Natural killer cell (primary cell): ENCODE data around the gene DDR1. TPM values are rescaled to one million over a fixed set of nuclear protein-coding genes. Genes with fewer than 3 reads are reported as not detected.

Experiments used
- ATAC-seq, 3 donors: fragments of 150-1000 bp in 2 of 3; fragments of 200-7000 bp in 1 of 3; cut with Tn5 transposase; 1 replicate in 1 of 3; 2 replicates in 2 of 3; pipeline ENCODE4 v1.10.0; 2021; ENCODE audit warnings: mild to moderate bottlenecking in 2 of 3, moderate library complexity in 2 of 3
- DNase-seq, 2 donors: peaks; one replicate each; pipeline versions ENCODE4 v3.0.0 to v3.0.0-alpha.2; 2013 to 2021; ENCODE audit warnings: mixed read lengths in 1 of 2
- H3K27ac ChIP-seq: one replicate; pipeline ENCODE4 v1.5.1; 2013; ENCODE audit warnings: mild to moderate bottlenecking, low read length
- H3K27me3 ChIP-seq: one replicate; pipeline ENCODE4 v1.6.1; 2013; ENCODE audit warnings: low read length; ENCODE audit not compliant: control insufficient read depth, insufficient read depth
- H3K36me3 ChIP-seq: one replicate; pipeline ENCODE4 v1.6.1; 2013; ENCODE audit warnings: low read length; ENCODE audit not compliant: control insufficient read depth, insufficient read depth
- H3K4me1 ChIP-seq: one replicate; pipeline ENCODE4 v1.6.1; 2013; ENCODE audit warnings: low read length; ENCODE audit not compliant: control insufficient read depth, insufficient read depth
- H3K4me3 ChIP-seq: one replicate; pipeline ENCODE4 v1.5.1; 2013; ENCODE audit warnings: low read length
- H3K9me3 ChIP-seq: one replicate; pipeline ENCODE4 v1.6.1; 2013; ENCODE audit warnings: low read length; ENCODE audit not compliant: control insufficient read depth, insufficient read depth
- H3K27ac Mint-ChIP-seq, 2 donors: one replicate each; pipeline ENCODE4 v1.8.0; 2022; ENCODE audit warnings: mild to moderate bottlenecking in 2 of 2, mixed read lengths in 2 of 2, moderate library complexity in 1 of 2
- H3K27me3 Mint-ChIP-seq, 2 donors: one replicate each; pipeline ENCODE4 v1.8.0; 2022; ENCODE audit warnings: low read depth in 2 of 2, mixed read lengths in 2 of 2
- H3K36me3 Mint-ChIP-seq: one replicate; pipeline ENCODE4 v1.8.0; 2022; ENCODE audit warnings: mixed read lengths
- H3K4me1 Mint-ChIP-seq, 2 donors: one replicate each; pipeline ENCODE4 v1.8.0; 2022; ENCODE audit warnings: mixed read lengths in 2 of 2
- H3K4me3 Mint-ChIP-seq: one replicate; pipeline ENCODE4 v1.8.0; 2022; ENCODE audit warnings: mild to moderate bottlenecking, moderate library complexity, mixed read lengths
- H3K9me3 Mint-ChIP-seq, 2 donors: one replicate each; pipeline ENCODE4 v1.8.0; 2022; ENCODE audit warnings: mixed read lengths in 2 of 2
- CTCF ChIP-seq: fragments of 200-600 bp; IDR thresholded peaks from one replicate; pipeline ENCODE4 v1.8.0; 2022; ENCODE audit warnings: antibody characterized with exemption
- WGBS: methylation state at CpG from one replicate; pipeline ENCODE4 v1.1.7; 2013; ENCODE audit warnings: missing lambda C conversion rate; ENCODE audit not compliant: insufficient coverage; 5-methylcytosine and 5-hydroxymethylcytosine counted together
- intact Hi-C: fragments of 100-400 bp; cut with micrococcal nuclease; formaldehyde crosslinking; loops from one replicate; pipeline ENCODE4 v1.14.2; 2022
- total RNA-seq, 4 donors: library from RNA; stranded (reverse); fragments of 120-200 nt in 1 of 4; gene quantifications; one replicate each; pipeline versions ENCODE4 v1.2.3 to v1.2.4, GENCODE V29; 2013 to 2022

DDR1 gene
- total RNA-seq, 3 donors from 2014 or later (not counting 1 experiment from before 2014, with no cell fraction given), result 2.6 to 7.4 (median 5.2) TPM

- TF ChIP-seq CTCF, result no peak
- Mint-ChIP-seq H3K9me3 (no peaks in the 10 kb centered on the region), H3K27me3 (no peaks in the 10 kb centered on the region), H3K27ac (peak overlapping the region; percentile 73 to 85), H3K4me3 (peak overlapping the region; percentile 93), H3K4me1 (peaks cover 16 to 33% of the 10 kb centered on the region in 2 donors), H3K36me3 (peaks cover 6% of the 10 kb centered on the region)
- 68% methylated on average over 17 of the region's 17 CpGs for WGBS
- intact Hi-C loops, result loop anchor here (10.0 kb wide), 1 partner anchor 170 kb away; no protein-coding TSS in a partner anchor
- Histone ChIP-seq H3K27ac (no peak overlapping the region), H3K4me1 (peaks cover 14% of the 10 kb centered on the region), H3K27me3 (no peaks in the 10 kb centered on the region), H3K9me3 (no peaks in the 10 kb centered on the region), H3K4me3 (peak overlapping the region; percentile 65), H3K36me3 (peaks cover 30% of the 10 kb centered on the region)
- peak in 1 of 2 donors; percentile 14 for DNase-seq
- no peak for ATAC-seq
Observed at GRCh38 chr6:30914854-30915590, 30.7 kb downstream of the DDR1 start.

- ATAC-seq, result no peak
- Histone ChIP-seq H3K9me3 (no peaks in the 10 kb centered on the region), H3K27me3 (no peaks in the 10 kb centered on the region), H3K36me3 (peaks cover 33% of the 10 kb centered on the region), H3K4me1 (peaks cover 14% of the 10 kb centered on the region), H3K4me3 (no peak overlapping the region), H3K27ac (no peak overlapping the region)
- DNase-seq, result peak in 1 of 2 donors; percentile 62
- intact Hi-C loops, result loop anchor here (10.0 kb wide), 1 partner anchor 169 kb away; no protein-coding TSS in a partner anchor
- 37% methylated on average over 5 of the region's 5 CpGs for WGBS
- Mint-ChIP-seq H3K9me3 (no peaks in the 10 kb centered on the region), H3K4me1 (peaks cover 16 to 33% of the 10 kb centered on the region in 2 donors), H3K4me3 (peak overlapping the region; percentile 93), H3K36me3 (peaks cover 6% of the 10 kb centered on the region), H3K27me3 (no peaks in the 10 kb centered on the region), H3K27ac (peak overlapping the region; percentile 3 to 41)
- TF ChIP-seq CTCF, result peak; percentile 17
Observed at GRCh38 chr6:30915591-30915946, 31.2 kb downstream of the DDR1 start.

GRCh38 chr6:30917041-30917440 lies 32.7 kb downstream of the DDR1 start:
- H3K4me3 Mint-ChIP-seq, result no peak overlapping the region
- no peak for ATAC-seq
- peaks cover 37% of the 10 kb centered on the region for H3K36me3 ChIP-seq
- intact Hi-C loops, result loop anchor here (10.0 kb wide), 1 partner anchor 168 kb away; no protein-coding TSS in a partner anchor
- no peaks in the 10 kb centered on the region for H3K27me3 ChIP-seq
- H3K27me3 Mint-ChIP-seq, result no peaks in the 10 kb centered on the region
- DNase-seq, result no peak
- no peak overlapping the region for H3K4me3 ChIP-seq
- peaks cover 6% of the 10 kb centered on the region for H3K36me3 Mint-ChIP-seq
- no peak for TF ChIP-seq CTCF
- no peaks in the 10 kb centered on the region for H3K9me3 ChIP-seq
- no peaks in the 10 kb centered on the region for H3K9me3 Mint-ChIP-seq
- peaks cover 14% of the 10 kb centered on the region for H3K4me1 ChIP-seq
- H3K27ac ChIP-seq, result no peak overlapping the region
- no peak overlapping the region for H3K27ac Mint-ChIP-seq
- WGBS, result 97% methylated on average over 7 of the region's 7 CpGs
- H3K4me1 Mint-ChIP-seq, result peaks cover 16 to 33% of the 10 kb centered on the region in 2 donors
